AG09319 (cell line): ENCODE results near the gene BARHL2.

ENCODE experiments used
- DNase-seq: peaks from one replicate; pipeline ENCODE4 v3.0.0-alpha.2; 2010; ENCODE audit warnings: low read depth; ENCODE audit errors: extremely low read depth
- TF ChIP-seq, protein P1 (sequence below): IDR thresholded peaks from 2 replicates; pipeline ENCODE4 v1.5.1; 2011; ENCODE audit warnings: low read depth, mild to moderate bottlenecking, inconsistent platforms, low read length, moderate library complexity

BARHL2 gene

DNA sequence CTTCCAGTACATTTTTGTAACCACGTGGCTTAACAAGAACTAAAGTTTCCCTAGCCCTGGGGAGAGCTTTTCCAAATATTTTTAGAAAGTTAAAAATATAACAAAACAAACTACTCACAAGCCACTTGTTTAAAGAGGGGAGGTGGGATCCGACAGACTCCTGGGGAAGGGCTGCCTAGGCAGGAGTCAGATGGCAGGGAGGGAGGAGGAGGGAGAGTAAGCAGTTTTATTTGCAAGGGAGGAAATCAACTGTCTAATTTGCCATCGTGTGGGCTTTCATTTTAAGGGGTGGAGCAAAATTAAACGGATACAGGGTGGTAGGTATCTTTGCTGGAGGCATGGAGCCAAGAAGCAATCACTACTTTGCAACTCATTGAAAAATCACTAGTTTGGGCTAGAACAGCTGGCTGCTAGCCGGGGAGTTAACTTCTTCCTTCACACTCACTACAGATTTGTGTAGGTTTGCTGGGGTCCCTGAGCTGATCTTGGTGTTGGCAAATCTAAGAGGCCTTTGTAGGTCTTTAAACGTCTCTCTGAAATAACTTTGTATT lies 8.8 kb downstream of the BARHL2 start:
- TF ChIP-seq, protein P1, sequence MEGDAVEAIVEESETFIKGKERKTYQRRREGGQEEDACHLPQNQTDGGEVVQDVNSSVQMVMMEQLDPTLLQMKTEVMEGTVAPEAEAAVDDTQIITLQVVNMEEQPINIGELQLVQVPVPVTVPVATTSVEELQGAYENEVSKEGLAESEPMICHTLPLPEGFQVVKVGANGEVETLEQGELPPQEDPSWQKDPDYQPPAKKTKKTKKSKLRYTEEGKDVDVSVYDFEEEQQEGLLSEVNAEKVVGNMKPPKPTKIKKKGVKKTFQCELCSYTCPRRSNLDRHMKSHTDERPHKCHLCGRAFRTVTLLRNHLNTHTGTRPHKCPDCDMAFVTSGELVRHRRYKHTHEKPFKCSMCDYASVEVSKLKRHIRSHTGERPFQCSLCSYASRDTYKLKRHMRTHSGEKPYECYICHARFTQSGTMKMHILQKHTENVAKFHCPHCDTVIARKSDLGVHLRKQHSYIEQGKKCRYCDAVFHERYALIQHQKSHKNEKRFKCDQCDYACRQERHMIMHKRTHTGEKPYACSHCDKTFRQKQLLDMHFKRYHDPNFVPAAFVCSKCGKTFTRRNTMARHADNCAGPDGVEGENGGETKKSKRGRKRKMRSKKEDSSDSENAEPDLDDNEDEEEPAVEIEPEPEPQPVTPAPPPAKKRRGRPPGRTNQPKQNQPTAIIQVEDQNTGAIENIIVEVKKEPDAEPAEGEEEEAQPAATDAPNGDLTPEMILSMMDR = no peak
- DNase-seq = no peak

DNA sequence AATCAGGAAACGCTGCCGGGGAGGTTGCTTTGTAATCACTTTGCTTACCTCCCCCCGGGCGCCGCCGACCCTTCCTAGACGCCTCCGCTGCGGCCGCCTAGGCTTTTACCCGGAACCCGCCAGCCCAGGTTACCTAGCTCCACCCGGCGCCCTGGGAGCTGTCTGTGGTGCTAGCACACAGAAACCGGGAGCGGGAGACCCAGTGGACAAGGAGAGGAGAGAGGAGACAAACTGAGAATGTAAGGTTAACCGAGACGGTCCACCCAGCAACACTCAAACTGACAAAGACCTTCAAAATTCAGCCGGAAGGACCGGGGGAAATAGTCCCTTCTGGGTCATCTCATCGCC lies 9.8 kb downstream of the BARHL2 start:
- DNase-seq = no peak
- TF ChIP-seq, protein P1 = no peak

DNA sequence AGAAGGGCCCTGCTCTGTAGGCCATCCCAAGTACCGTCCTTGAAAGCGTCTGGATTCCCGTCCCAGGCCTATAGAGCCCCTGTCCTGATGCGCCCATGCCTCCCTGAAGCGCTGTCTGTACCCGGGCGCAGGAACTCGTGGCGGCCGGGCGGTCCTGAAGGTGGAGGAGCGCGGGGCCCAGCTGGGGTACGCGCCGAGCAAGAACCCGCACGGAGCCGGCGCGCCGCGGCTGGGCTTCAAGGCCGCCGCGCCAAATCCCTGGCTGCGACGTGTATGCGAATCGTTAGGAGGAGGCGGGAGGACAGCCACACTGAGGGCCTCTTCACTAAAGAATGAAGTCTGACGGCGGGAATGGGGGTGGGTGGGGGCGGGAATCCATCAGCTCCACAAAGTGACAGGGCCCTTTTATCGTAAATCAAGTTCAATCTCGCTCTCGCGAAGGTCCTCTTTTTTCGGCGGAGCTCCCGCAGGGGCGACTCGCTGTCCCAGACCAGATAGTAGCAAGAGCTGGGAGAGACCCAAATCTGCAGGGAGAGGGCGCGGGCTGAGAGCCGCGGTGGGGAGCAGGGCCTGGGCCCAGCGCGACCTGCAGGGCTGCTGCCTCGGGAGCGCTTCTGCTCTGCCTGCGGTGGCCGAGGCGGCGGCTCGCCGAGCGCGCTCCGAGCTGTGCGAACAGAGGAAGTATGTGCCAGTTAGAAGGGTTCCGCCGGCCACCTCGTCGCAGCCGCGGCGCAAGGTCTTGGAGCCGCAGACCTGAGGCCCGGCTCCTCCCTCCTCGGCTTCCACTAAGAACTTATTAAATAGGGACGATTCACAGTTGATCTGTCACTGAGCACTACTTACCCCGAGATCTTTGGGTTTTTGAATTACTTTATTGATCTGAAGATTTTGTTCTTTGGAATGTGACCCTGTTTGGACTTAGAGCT lies 10.4 kb downstream of the BARHL2 start:
- no peak for DNase-seq
- TF ChIP-seq, protein P1 = no peak

DNA sequence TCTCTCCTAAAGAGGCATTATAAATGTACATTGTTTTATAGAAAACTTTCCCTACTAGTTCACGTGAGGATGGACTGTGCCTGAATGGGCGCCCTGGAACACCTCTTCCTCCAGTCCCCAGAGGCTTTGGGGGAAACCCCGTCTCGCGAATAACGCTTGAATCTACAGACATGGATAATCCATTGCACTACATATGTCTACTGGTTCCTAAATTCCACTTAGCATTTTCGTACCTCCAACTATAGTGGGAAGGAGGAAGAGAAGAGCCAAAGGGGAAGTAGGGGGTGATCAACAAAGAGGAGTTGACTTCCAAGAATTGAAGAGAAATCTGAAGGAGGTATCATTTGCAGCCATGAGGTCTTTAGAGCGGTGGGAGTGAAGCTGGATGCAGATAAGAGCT lies 11.1 kb downstream of the BARHL2 start:
- TF ChIP-seq, protein P1 = no peak
- no peak for DNase-seq

DNA sequence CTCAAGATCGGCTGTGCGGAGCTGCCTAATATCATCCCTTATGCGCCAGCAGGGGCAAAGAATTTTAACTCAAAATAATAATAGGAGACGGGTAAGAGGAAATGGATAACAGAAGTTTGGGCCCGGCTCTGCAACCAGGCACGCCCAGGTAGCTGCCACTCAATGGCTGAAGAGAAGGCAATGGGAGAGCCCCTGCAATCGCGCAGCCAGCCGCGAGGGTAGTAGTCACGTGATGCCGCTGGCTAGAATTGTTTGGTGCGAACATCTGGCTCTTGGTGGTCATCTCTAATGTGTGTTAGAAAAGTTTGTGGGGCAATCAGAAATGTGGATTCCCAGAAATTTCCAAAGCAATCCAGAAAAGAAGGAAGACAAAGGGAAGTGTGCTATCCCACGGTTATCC lies 12.3 kb downstream of the BARHL2 start:
- TF ChIP-seq, protein P1 = no peak
- no peak for DNase-seq

DNA sequence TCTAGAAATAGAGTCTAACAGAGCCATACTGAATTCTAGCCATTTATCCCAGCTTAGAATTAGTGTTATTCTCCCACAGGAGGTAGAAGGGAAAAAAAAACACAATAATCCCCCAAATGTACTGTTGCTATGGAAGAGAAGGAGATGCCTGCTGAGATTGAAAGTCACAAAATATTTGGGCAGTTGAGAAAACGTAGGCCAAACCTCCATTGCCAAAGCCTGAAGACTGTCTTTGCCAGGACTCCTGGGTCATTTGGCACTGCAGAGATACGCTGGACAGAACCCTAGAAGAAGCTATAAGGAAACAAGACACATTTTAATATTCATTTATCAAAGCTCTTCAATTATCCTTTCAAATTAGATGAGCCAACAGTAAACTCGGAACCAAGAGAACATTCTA lies 22.3 kb downstream of the BARHL2 start:
- TF ChIP-seq, protein P1 = no peak
- DNase-seq = no peak

DNA sequence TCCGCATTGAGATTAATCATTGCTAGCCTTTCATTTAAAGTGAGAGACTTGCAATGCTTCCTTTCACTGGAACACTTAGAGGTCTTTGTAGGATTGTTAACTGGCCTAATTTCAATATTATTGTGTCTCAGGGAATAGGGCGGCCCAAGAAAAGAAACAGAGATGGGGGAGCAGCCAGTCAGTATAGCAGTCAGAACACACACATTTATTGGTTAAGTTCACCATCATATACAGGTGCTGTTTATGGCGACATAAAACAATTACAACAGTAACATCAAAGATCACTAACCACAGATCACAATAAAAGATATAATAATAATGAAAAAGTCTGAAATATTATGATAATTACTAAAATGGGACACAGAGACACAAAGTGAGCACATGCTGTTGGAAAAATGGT lies 29.4 kb downstream of the BARHL2 start:
- DNase-seq = no peak
- TF ChIP-seq, protein P1 = no peak
